ENCODE results near the gene JAGN1.
"Not testable (repeated sequence)": the region's sequence is repeated elsewhere in the genome, so short reads cannot be mapped to it uniquely, and the experiment has no call there.

The JAGN1 gene

DNA sequence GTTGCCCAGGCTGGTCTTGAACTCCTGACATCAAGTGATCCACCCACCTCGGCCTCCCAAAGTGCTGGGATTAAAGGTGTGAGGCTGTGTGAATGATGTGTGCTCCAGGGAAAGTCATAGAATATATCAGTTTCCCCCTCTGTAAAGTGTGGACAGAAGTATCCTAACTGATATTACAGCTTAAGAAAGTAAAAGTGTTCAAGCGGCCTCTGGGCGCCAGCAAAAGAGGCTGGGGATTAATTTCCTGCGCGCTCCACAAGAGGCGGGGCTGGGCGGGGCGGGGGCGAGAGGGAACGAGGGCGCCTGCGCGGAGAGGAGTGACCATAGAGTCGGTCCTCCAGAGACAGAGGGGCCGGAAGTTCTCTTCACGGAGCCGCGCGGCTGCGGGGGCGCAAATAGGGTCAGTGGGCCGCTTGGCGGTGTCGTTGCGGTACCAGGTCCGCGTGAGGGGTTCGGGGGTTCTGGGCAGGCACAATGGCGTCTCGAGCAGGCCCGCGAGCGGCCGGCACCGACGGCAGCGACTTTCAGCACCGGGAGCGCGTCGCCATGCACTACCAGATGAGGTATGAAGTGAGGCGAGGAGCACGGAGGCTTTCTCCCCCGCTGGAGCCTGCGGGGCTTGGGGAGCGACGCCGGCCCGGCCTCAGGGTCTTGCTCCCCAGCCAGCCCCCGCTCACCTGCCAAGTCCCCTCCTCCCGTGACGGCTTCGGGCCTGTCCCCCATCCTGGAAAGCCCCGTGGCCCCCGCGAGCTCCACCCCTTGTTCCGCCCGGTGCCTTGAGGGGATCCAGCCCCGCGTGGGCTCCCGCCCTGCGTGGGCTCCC lies at the start of gene JAGN1:
Gene JAGN1, plus strand, starts transcription at position 362 of the 823 bp plus-strand sequence. Its CDS starts 113 bp downstream, at position 475.
- DNase-seq = peak; percentile 65

DNA sequence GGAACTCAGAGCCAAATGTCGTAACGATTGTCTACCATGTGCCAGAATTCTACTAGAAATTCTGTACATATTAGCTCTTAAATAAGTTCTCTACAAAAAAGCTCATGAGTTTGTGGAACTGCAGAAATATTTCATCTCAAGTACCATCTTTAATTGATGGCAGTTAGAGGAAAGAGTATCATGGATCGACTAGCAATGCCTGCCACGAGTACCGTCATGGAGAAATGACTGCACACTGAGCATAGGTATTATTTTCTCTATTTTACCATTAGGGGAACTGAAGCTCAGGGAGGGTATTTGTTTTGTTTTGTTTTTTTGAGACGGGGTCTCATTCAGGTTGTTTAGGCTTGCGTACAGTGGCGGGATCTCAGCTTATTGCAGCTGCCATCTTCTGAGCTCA lies 49.4 kb upstream of the JAGN1 start:
- no peak for DNase-seq

DNA sequence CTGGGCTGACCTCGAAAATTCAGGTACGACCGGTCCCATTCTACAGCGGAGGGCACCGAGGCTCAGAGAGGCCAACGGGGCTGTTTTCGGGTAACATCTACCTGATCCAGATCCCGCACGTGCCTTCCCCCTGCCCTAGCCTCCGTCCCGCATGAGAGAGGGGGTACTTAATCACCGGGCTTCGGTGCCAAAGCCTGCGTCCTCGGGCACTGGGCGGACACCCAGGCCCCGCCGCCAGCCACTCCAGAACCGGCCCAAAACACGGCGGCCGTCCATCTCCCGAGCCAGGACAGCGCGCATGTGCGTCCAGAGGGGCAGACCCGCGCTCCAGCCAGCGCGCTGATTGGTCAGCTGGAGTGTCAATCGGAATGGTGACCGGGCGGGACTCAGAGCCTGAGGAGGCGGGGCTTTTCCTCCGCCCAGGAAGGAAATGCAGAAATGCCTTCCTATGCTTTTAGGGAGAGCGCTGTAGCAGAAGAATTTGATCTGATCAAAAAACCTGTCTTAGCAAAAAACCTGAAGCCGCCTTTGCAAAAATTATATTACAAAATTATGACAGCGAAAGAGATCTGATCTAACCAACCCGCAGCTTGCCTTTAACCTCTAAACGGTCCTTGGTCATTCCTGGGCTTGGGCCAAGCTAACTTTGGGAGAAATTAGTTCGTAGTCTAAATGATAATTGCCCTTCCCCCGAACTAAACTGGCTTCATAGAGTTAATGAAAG lies 46.5 kb upstream of the JAGN1 start, which contains the start of gene RPUSD3:
Gene RPUSD3, minus strand, starts transcription at position 294 of the 724 bp plus-strand sequence. Its CDS starts 18 bp downstream, at position 276.
- peak; percentile 78 for DNase-seq

DNA sequence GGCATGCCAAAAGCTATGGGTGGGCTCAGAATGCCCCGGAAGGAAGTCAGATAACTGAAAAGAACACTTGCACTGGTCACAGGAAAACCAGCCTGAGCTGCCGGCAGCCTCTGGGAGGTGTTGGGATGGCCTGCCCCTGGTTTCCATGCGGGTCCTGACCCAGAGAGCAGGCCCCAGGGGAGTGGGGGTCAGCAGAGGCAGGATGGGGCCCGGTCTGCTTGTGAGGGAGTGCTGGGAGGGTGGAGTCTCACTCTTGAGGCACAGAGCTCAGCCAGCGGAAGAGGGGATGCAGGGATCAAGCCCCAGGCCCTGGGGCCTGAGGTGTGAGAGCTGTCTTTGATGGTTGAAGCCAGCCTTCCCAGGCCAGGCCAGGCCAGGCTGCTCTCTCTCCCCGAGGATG lies 44.2 kb upstream of the JAGN1 start:
- no peak for DNase-seq

DNA sequence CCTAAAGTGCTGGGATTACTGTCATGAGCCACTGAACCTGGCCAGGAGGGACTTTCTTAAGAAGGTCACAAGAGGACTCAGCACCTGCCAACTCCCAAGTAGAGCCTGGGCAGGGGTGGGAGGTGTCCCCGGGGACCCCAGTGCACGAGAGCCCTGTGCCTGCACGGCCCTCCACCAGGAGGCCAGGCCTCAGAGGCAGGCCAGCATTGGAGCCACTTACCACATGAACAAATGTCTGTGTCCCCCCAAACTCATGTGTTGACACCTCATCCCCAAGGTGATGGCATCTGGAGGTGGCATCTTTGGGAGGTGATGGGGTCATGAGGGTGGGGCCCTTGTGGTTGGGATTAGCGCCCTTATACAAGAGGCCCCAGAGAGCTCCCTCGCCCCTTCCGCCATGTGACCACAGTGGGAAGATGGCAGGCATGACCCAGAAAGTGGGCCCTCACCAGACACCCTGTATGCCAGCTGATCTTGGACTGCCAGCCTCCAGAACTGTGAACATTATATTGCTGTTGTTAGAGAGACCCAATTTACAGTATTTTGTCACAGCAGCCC lies 43.4 kb upstream of the JAGN1 start:
- DNase-seq = no peak

DNA sequence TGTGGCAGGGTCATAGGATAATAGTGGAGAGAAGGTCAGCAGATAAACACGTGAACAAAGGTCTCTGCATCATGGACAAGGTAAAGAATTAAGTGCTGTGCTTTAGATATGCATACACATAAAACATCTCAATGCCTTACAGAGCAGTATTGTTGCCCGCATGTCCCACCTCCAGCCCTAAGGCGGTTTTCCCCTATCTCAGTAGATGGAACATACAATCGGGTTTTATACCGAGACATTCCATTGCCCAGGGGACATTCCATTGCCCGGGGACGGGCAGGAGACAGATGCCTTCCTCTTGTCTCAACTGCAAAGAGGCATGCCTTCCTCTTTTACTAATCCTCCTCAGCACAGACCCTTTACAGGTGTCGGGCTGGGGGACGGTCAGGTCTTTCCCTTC lies 42.5 kb upstream of the JAGN1 start:
- DNase-seq = not testable (repeated sequence)

DNA sequence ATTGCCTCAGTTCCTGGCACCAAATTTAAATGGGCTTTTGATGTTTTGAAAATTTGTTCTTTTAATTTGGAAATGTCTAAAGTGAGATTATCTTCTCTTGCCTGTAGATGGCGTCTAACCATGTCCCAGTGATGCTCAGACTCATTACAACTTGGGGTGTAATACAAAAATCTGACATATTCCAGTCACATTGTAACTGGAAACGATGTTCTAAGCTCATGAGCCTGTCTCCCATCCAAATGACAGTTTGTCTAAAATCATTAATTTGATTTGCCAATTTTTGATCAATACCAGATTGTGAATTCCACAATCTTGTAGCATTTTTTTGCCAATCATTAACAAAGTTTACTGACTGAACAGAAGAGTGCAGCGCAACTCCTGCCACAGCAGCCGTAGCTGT lies 41.5 kb upstream of the JAGN1 start:
- DNase-seq = not testable (repeated sequence)

DNA sequence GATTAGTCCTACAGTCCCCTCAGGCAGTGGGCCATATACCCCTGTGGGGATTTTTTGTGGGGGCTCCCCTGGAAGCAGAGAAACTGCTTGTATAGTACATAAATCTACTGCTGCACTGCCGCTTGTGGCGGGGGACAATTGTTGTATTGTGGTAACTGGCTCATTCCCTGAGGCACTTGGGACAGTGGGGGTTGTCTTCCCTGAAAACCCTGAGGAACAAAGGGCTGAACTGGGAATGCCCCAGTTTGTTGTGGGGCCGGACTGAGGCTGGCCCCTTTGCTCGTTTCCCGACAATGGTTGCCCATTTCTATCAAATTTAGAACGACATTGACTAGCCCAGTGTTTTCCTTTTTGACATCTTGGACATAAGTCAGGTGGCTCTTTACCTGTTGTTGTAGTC lies 39.0 kb upstream of the JAGN1 start:
- DNase-seq = not testable (repeated sequence)

DNA sequence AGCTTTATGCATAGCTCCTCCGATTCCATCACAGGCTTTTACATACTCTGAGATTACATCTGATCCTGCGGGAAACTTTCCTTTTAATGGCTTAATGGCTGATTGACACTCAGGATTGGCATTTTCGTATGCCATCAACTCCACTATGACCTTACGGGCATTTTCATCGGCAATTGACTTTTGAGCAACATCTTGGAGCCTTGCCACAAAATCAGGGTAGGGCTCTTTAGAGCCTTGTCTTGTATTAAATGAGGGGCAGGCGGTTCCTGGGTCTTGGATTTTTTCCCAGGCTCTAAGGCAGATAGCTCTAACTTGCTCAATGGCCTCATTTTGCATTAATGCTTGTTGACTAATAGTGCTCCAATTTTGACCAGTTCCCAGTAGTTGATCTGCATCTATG lies 38.5 kb upstream of the JAGN1 start:
- DNase-seq = not testable (repeated sequence)

DNA sequence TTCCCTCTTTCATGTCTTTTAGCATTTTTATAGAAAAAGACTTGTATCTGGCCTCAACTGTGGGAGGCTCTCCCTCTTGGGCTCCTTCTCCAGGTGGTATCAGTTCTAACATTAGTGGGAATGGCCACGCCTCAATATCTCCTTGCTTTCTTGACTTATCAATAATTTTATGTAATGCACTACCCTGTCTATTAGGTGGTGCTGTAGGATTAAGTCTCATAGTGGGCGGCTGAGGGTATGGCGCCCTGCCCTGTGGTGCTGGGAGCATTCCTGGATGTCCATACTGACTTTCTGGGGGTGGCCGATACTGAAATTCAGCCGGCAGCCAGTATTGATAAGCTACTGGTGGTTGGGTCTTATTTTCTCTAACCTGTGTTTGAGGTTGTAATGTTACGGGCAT lies 37.9 kb upstream of the JAGN1 start:
- no peak for DNase-seq

DNA sequence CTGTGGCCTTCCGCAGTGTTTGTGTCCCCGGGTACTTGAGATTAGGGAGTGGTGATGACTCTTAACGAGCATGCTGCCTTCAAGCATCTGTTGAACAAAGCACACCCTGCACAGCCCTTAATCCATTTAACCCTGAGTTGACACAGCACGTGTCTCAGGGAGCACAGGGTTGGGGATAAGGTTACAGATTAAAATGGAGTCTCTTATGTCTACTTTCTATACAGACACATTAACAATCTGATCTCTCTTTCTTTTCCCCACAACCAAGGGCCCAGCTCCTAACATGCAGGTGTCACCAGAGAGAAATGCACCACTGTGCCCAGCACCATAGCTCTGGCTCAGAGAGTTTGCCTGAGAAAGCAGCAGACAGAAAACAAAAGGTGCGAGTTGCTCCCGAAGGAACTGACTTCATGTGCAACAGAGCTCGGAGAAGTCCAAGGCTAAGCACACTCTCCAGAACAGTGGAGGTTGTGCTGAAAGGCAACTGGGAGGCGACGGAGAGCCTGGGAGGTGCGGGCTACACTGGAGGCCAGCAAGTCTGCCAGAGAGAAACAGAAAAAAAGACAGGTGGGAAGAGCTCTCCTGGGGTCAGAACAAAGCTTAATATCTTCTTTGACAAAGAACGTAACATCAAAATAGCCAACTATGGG lies 36.0 kb upstream of the JAGN1 start:
- not testable (repeated sequence) for DNase-seq

DNA sequence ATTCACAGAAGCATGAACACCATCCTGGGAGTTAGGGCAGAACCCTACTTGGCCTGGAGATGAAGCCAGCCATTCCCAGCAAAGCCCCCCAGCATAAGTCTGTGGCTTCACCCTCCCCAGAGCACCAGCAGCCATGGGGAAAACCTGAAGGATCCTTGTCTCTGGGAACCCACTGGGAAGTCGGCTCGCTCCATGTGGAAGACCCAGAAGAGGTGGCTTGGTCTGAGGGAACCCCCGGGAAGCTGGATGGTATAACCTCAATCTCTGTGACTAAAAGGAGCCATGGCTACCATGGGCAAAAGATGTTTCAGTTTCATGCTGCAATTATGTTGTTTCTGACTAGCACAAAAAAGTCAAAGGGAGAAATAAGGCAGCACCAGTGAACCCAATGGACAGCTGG lies 34.8 kb upstream of the JAGN1 start:
- no peak for DNase-seq

DNA sequence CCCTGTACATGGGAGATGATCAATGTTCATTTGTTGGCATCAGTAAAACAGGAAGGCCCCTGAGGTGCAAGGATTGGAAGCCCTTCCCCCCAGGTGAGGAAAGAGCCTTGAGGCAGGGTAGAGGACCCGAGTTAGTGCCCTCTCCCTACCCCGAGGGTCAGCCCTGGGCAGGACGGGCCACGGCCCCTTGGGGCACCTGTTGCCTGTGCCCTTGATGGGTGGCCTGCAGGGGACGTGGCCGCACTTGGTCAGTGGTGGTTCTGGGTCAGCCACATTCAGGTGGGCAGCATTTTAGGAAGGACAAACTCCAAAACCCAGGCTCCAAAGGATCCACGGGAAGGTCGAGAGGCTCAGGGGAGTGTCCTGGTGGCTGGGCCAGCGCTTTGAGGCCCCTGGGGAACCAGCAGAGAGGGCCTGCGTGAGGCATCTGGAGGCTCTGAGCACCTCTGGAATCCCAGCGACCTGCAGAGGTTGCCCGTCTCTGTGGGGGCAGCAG lies 30.8 kb upstream of the JAGN1 start:
- DNase-seq = no peak

DNA sequence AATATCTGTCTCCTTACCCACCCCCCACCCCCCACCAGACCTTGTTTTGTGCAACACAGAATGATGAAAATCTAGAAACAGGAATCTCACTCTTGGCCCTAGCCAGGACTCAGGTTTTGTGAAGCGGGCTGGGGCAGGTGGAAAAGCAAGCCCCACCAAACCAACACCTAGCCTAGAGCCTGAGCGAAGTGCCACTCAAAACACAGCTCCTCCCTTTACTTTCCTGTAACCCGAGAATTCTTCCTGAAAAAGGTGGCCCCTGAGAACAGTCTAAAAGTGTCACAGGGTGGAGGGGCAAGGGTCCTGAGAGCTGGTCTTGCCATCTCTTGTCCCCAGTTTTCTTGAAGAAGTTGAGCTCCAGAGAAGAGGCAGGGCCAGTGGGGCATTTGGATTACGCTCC lies 29.2 kb upstream of the JAGN1 start:
- no peak for DNase-seq

DNA sequence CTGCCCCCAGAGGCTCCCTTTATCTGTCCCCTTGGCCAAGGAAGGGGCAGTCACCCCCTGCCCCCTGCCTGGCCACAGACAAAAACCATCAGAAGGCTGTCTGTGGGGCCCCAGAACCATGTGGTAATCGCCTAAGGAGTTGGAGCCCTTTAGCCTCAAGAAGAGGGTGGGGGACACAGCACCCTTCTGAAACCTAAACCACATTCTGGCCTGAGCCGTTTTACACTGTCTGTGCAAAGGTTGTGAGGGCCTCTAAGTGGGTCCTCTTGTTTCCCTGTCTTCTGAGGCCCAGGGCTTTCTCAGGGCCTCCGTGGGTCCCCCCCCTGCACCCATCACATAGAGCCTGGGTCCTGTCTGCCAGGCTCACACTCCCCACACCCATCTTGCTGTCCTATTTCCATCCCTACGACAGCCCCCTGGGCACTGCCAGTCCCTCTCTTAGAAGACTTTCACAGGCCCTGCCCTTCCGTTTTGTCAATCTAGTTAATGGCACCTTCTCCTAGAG lies 28.7 kb upstream of the JAGN1 start:
- DNase-seq = no peak

DNA sequence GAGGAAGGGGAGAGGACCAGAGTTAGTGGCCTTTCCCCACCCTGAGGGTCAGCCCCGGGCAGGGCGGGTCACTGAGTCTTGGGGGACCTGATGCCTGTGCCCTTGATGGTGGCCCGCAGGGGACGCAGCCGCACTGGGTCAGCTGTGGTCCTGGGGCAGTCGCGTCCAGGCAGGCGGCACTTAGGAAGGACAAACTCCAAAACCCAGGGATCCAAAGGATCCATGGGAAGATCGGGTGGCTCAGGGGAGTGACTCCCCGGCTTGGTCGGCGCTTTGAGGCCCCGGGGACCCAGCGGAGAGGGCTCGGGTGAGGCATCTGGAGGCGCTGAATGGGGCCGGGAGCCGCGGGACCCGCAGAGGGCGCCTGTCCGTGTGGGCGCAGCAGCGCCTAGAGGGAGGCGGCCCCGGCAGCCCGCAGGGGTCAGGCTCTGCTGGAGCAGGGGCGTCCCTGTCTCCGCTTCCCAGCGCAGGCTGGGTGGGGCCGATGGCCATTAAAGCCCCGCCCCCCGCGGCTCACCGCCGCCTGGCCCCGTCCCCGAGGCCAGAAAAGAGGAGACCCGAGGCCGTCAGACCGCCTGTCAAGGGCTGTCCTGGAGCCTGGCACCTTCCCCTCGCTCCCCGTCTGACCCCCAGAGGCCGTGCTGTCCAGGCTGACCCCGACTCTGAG lies 27.9 kb upstream of the JAGN1 start:
- no peak for DNase-seq

DNA sequence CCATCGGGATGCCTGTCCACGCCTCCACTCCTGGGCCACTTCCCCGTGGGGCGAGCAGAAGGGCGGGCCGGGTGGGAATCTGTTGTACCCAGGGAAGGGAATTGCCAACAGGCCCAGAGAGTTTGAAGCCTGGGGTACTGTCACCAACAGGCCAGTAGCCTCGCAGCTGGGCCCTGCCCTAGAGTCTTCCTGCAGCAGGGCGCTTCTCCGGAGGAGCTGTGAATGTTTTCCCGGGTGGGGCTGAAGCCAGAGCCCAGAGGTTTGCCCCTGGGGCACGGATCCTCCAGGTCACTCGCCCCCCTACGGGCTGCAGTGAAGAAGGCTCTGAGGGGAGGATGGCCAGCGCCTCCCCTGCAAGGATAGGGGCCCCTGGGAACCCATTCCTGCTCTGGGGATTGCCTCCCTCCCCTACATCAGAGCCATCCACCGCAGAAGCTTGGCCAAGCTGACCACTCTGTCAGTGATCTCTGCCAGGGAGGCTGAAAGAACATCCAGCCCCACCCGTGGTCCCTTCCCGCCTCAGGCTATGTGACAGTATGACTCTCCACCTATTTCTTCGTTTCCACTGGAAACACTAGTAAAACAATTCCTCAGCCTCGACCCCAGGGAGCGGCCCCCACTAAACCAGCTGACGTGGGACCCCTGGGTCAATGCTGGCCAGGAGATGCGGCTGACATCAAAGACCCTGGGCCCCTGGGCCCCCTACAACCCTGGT lies 27.2 kb upstream of the JAGN1 start:
- DNase-seq = no peak

DNA sequence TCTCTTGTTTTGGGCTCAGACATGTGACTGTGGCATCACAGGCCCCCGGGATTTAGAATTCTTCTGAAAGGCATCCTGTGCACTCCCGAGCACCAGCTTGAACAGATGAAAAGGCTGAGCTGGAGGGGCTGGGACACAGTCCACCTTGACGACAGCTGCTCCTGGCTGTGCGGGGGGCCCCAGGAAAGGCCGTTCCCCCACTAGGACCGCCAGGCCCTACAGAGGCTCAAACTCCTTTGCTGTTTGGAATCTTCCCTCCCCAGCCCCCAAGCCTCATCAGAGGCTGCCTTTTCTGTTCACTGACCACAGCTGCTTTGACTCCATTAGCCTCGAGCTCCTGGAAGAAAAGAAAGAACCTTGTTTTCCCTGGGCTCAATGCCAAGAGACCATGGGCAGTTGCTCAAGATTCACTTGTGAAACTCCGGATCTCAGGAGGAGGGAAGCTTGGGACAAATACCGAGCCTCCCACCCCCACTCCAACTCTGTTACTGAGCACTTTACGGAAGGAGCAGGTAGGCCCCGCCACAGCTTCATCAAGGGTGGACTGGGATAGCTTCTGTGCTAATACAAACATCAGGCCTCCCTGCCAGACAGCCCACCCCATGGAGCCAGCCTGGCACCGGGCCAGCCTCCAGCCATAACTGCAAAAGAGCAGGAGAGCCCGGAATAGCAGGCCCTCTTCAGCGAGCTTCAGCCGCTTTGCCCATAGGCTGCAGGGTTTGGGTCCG lies 26.0 kb upstream of the JAGN1 start:
- no peak for DNase-seq

DNA sequence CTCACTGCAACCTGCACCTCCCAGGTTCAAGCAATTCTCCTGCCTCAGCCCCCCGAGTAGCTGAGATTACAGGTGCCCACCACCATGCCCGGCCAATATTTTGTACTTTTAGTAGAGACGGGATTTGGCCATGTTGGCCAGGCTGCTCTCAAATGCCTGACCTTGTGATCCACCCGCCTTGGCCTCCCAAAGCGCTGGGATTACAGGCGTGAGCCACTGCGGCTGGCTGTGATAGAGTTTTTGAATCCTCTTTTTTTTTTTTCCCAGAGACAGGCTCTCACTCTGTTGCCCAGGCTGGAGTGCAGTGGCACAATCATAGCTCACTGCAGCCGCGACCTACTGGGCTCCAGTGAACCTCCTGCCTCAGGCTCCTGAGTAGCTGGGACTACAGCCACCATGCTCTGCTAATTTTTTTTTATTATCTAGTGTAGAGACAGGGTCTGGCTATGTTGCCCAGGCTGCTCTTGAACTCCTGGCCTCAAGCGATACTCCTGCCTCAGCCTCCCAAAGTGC lies 25.2 kb upstream of the JAGN1 start:
- DNase-seq = not testable (repeated sequence)

DNA sequence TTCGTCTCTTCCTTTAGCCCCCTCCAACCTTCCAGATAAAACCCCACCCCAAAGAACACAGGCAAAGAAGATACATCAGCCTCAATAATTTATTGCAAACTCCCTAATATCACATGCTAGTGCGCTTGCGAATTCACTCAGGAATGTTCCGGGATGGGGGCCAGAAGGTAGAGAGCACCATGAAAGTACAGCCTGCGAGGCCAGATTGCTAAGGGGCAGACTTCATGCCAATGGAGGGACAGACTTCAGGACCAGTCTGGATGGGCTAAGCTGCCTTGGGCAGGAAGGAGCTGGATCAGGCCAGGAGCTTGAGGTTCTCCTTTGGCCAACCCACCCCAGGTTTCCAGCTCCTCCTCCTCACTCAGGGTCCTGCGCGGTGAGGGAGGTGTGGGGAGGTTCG lies 23.8 kb upstream of the JAGN1 start:
- DNase-seq = no peak

DNA sequence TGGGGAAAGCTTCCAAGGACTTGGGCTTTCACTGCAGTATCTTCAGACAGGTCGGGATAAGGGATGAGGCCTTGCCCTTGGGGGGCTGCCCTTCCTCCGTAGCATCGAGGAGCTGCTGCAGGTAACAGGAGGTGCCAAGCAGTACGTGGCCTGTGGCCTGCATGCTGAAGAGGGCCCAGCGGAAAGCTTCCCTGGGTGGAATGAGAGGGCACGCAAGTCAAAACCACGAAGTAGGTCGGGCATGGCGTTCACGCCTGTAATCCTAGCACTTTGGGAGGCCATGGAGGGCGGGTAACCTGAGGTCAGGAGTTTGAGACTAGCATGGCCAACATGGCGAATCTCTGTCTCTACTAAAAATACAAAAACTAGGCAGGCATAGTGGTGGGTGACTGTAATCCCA lies 23.3 kb upstream of the JAGN1 start:
- DNase-seq = no peak
